ENCODE data around the gene CHRM5.
"Not testable (repeated sequence)": the region's sequence is repeated elsewhere in the genome, so short reads cannot be mapped to it uniquely, and the experiment has no call there.

Gene CHRM5

GRCh38 chr15:34043813-34044212 lies 75.5 kb downstream of the CHRM5 start:
- no peak for DNase-seq

- DNase-seq, result no peak
These were observed 78.3 kb downstream of the CHRM5 start for GRCh38 chr15:34046471-34047145.

- peak; percentile 82 for DNase-seq
These were observed 79.8 kb downstream of the CHRM5 start for GRCh38 chr15:34047893-34048775.

- DNase-seq, result peak; percentile 88
These were observed 80.8 kb downstream of the CHRM5 start for GRCh38 chr15:34049112-34049511.

- DNase-seq, result not testable (repeated sequence)
These were observed 82.1 kb downstream of the CHRM5 start for GRCh38 chr15:34050385-34050784.

- peak; percentile 34 for DNase-seq
These were observed 85.9 kb downstream of the CHRM5 start for GRCh38 chr15:34054081-34054707.

- peak; percentile 93 for DNase-seq
These were observed 87.7 kb downstream of the CHRM5 start for GRCh38 chr15:34055868-34056595.

GRCh38 chr15:34056911-34057310 lies 88.6 kb downstream of the CHRM5 start:
- DNase-seq, result peak; percentile 52

GRCh38 chr15:34059476-34059875 lies 91.2 kb downstream of the CHRM5 start:
- DNase-seq, result no peak

GRCh38 chr15:34059946-34060345 lies 91.6 kb downstream of the CHRM5 start:
- DNase-seq, result no peak

- DNase-seq, result no peak
These were observed 96.1 kb downstream of the CHRM5 start for GRCh38 chr15:34064438-34064837.

- DNase-seq, result no peak
These were observed 97.0 kb downstream of the CHRM5 start for GRCh38 chr15:34065261-34065660.

GRCh38 chr15:34065941-34066340 lies 97.6 kb downstream of the CHRM5 start:
- no peak for DNase-seq

GRCh38 chr15:34070003-34070402 lies 101.7 kb downstream of the CHRM5 start:
- DNase-seq, result no peak

- no peak for DNase-seq
These were observed 108.5 kb downstream of the CHRM5 start for GRCh38 chr15:34076785-34077184.

GRCh38 chr15:34078900-34079299 lies 110.6 kb downstream of the CHRM5 start:
- no peak for DNase-seq

- no peak for DNase-seq
These were observed 111.6 kb downstream of the CHRM5 start for GRCh38 chr15:34079904-34080303.

GRCh38 chr15:34084086-34084485 lies 115.8 kb downstream of the CHRM5 start:
- no peak for DNase-seq

GRCh38 chr15:34085746-34086145 lies 117.4 kb downstream of the CHRM5 start:
- no peak for DNase-seq

GRCh38 chr15:34099914-34100313 lies 131.6 kb downstream of the CHRM5 start:
- no peak for DNase-seq

- peak; percentile 99 for DNase-seq
These were observed 133.3 kb downstream of the CHRM5 start, which contains the start of the genes EMC7 and PGBD4 for GRCh38 chr15:34101366-34102174. Gene EMC7 (minus strand): TSS chr15:34101862. CDS start chr15:34101839, 23 bp downstream. Gene PGBD4 (plus strand): TSS chr15:34102083. CDS start chr15:34102532, 449 bp downstream.
